Measurements from ENCODE around the gene MACROD2. TPM values are rescaled to one million over a fixed set of nuclear protein-coding genes. Genes with fewer than 3 reads are reported as not detected.

Gene MACROD2
- total and polyA plus RNA-seq, 2 of the 4 experiments (the other 2 are of a cell fraction), result not detected

DNA sequence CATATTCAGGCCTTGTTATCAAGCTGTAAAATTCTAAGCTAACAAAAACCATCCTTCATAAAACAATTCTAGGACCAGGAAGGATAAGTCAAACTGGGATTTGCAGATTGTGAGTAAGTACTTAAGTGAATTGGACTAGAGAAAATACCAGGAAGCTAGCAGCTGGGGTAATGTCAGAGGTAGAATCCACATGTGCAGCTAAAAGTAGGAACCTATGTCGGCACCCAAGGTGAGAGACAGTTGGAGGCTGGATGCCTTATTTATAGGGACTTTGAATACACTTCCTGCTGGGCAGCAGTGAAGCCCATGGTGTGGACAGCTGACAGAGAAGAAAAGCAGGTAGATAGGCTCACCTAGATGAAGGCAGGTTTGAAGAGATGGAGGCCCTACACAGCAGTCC is 214.8 kb downstream of the MACROD2 start:
- no peak overlapping the region for H3K9ac ChIP-seq (ENCODE audit: low read depth, low read length)
- dilution Hi-C loops (cut with HindIII; ENCODE audit: low sequenced_read_pairs, unreplicated experiment) (no loop called here), intact Hi-C loops (cut with micrococcal nuclease) (no loop called here), in situ Hi-C loops (cut with MboI; ENCODE audit: low sequenced_read_pairs) (no loop called here)
- H3K27ac ChIP-seq (ENCODE audit: insufficient read depth, low read length), result no peak overlapping the region
- H3K79me1 ChIP-seq (ENCODE audit: low read depth in 1 of 2, low read length in 2 of 2), result no peaks in the 10 kb centered on the region
- H2BK120ac ChIP-seq (ENCODE audit: low read depth, low read length), result no peak overlapping the region
- H3K4me1 ChIP-seq (ENCODE audit: control insufficient read depth, insufficient read depth, low read length), result no peaks in the 10 kb centered on the region
- H2AFZ ChIP-seq (replicated peaks; ENCODE audit: low read length, poor library complexity), result no peak overlapping the region
- no peaks in the 10 kb centered on the region for H3K9me1 ChIP-seq (ENCODE audit: insufficient read depth, low read length)
- no peak overlapping the region for H2AK9ac ChIP-seq (replicated peaks; ENCODE audit: low read depth, low read length, poor library complexity)
- no peak overlapping the region for H4K5ac ChIP-seq (ENCODE audit: low read depth, low read length)
- TF ChIP-seq RAD21 (IDR thresholded peaks at IDR 0.05; ENCODE audit: low read length) (no peak), MAFK (IDR thresholded peaks at IDR 0.05; ENCODE audit: low read depth, low read length) (no peak), RFX5 (IDR thresholded peaks at IDR 0.05; ENCODE audit: low read depth, low read length) (no peak), CEBPB (IDR thresholded peaks at IDR 0.05; ENCODE audit: low read depth, low read length) (no peak), FOS (IDR thresholded peaks at IDR 0.05; ENCODE audit: low read depth, low read length) (no peak), NFE2L2 (IDR thresholded peaks at IDR 0.05; ENCODE audit: low read depth, low read length) (no peak), MXI1 (IDR thresholded peaks at IDR 0.05; ENCODE audit: borderline replicate concordance, low read depth, low read length) (no peak), CHD1 (IDR thresholded peaks at IDR 0.05; ENCODE audit: low read depth, low read length) (no peak), BHLHE40 (IDR thresholded peaks at IDR 0.05; ENCODE audit: low read depth, low read length) (no peak), MAZ (IDR thresholded peaks at IDR 0.05; ENCODE audit: borderline replicate concordance, low read depth, low read length) (no peak), POLR2A (IDR thresholded peaks at IDR 0.05; ENCODE audit: low read depth, low read length) (no peak), RCOR1 (IDR thresholded peaks at IDR 0.05; ENCODE audit: insufficient replicate concordance, low read length) (no peak), SMC3 (IDR thresholded peaks at IDR 0.05; ENCODE audit: low read depth, low read length) (no peak)
- TF ChIP-seq, protein P1, sequence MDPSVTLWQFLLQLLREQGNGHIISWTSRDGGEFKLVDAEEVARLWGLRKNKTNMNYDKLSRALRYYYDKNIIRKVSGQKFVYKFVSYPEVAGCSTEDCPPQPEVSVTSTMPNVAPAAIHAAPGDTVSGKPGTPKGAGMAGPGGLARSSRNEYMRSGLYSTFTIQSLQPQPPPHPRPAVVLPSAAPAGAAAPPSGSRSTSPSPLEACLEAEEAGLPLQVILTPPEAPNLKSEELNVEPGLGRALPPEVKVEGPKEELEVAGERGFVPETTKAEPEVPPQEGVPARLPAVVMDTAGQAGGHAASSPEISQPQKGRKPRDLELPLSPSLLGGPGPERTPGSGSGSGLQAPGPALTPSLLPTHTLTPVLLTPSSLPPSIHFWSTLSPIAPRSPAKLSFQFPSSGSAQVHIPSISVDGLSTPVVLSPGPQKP (IDR thresholded peaks at IDR 0.05; ENCODE audit: borderline replicate concordance, low read depth, low read length), result no peak
- TF ChIP-seq, protein P2, sequence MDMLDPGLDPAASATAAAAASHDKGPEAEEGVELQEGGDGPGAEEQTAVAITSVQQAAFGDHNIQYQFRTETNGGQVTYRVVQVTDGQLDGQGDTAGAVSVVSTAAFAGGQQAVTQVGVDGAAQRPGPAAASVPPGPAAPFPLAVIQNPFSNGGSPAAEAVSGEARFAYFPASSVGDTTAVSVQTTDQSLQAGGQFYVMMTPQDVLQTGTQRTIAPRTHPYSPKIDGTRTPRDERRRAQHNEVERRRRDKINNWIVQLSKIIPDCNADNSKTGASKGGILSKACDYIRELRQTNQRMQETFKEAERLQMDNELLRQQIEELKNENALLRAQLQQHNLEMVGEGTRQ (IDR thresholded peaks at IDR 0.05; ENCODE audit: low read depth, low read length), result no peak
- TF ChIP-seq, protein P3, sequence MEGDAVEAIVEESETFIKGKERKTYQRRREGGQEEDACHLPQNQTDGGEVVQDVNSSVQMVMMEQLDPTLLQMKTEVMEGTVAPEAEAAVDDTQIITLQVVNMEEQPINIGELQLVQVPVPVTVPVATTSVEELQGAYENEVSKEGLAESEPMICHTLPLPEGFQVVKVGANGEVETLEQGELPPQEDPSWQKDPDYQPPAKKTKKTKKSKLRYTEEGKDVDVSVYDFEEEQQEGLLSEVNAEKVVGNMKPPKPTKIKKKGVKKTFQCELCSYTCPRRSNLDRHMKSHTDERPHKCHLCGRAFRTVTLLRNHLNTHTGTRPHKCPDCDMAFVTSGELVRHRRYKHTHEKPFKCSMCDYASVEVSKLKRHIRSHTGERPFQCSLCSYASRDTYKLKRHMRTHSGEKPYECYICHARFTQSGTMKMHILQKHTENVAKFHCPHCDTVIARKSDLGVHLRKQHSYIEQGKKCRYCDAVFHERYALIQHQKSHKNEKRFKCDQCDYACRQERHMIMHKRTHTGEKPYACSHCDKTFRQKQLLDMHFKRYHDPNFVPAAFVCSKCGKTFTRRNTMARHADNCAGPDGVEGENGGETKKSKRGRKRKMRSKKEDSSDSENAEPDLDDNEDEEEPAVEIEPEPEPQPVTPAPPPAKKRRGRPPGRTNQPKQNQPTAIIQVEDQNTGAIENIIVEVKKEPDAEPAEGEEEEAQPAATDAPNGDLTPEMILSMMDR (conservative IDR thresholded peaks at IDR 0.05; ENCODE audit: low read depth, low read length), result no peak
- H2BK20ac ChIP-seq (ENCODE audit: low read depth, low read length), result no peak overlapping the region
- CTCF ChIA-PET, result no interaction called here
- H4K91ac ChIP-seq (ENCODE audit: insufficient read depth, low read depth, low read length), result no peak overlapping the region
- H3K4me3 ChIP-seq (ENCODE audit: insufficient read depth, low read depth, low read length), result no peak overlapping the region
- H3K14ac ChIP-seq (replicated peaks; ENCODE audit: low read depth, low read length), result no peak overlapping the region
- no peak overlapping the region for H3K18ac ChIP-seq (ENCODE audit: low read depth, low read length)
- WGBS, 2 experiments (ENCODE audit: extremely low coverage in 2 of 2, insufficient read length in 1 of 2), result 86% methylated on average over 1 of the region's 1 CpG; no CpG with 5 or more reads in 1 of the 2 experiments
- POLR2A ChIA-PET (ENCODE audit: unreplicated experiment), result no interaction called here
- no peak overlapping the region for H3K56ac ChIP-seq (ENCODE audit: extremely low read depth, insufficient read depth, low read length)
- H3K36me3 ChIP-seq (ENCODE audit: control insufficient read depth, insufficient read depth, low read length), result no peaks in the 10 kb centered on the region
- no peak overlapping the region for H3K23ac ChIP-seq (ENCODE audit: low read depth, low read length)
- no TSS peak for BruUV-seq (replicated peaks)
- no peaks in the 10 kb centered on the region for H3K9me3 ChIP-seq (ENCODE audit: control insufficient read depth, insufficient read depth, low read length)
- DNase-seq (no peak), ATAC-seq (ENCODE audit: low read depth) (no peak)
- no peak overlapping the region for H4K8ac ChIP-seq (ENCODE audit: low read depth in 2 of 2, low read length in 2 of 2)
- no peak overlapping the region for H2AK5ac ChIP-seq (ENCODE audit: low read depth, low read length)
- H4K20me1 ChIP-seq (ENCODE audit: insufficient read depth, low read length), result no peaks in the 10 kb centered on the region
- H2BK5ac ChIP-seq (ENCODE audit: low read depth, low read length, poor library complexity, severe bottlenecking), result no peak overlapping the region
- no peak overlapping the region for H3K4me2 ChIP-seq (ENCODE audit: low read depth, low read length)
- no peaks in the 10 kb centered on the region for H3K27me3 ChIP-seq (ENCODE audit: control insufficient read depth, insufficient read depth, low read length)
- no peak overlapping the region for H3K4ac ChIP-seq (ENCODE audit: low read depth, low read length)
- H2BK15ac ChIP-seq (ENCODE audit: low read depth, low read length), result no peak overlapping the region

Data from IMR-90 (cell line).